Lower lobe of right lung (tissue), 2 donors: ENCODE results near the gene HECW1. TPM values are rescaled to one million over a fixed set of nuclear protein-coding genes. Genes with fewer than 3 reads are reported as not detected.

Source experiments
- ATAC-seq, 2 donors: fragments of 200-7000 bp; cut with Tn5 transposase; one replicate each; pipeline ENCODE4 v1.9.1; 2020 to 2022; ENCODE audit warnings: mild to moderate bottlenecking in 2 of 2, moderate library complexity in 2 of 2
- DNase-seq: peaks from one replicate; pipeline ENCODE4 v3.0.0-alpha.2; 2020
- H3K27ac ChIP-seq: fragments of 200-600 bp; one replicate; pipeline ENCODE4 v1.8.0; 2022
- H3K27me3 ChIP-seq: fragments of 200-600 bp; one replicate; pipeline ENCODE4 v1.8.0; 2022; ENCODE audit warnings: low read depth
- H3K36me3 ChIP-seq: fragments of 200-600 bp; one replicate; pipeline ENCODE4 v1.8.0; 2022; ENCODE audit warnings: mild to moderate bottlenecking
- H3K4me1 ChIP-seq: fragments of 200-600 bp; one replicate; pipeline ENCODE4 v1.8.0; 2022
- H3K4me3 ChIP-seq: fragments of 200-600 bp; one replicate; pipeline ENCODE4 v1.8.0; 2022; ENCODE audit warnings: mild to moderate bottlenecking
- H3K9me3 ChIP-seq: fragments of 200-600 bp; one replicate; pipeline ENCODE4 v1.8.0; 2022
- intact Hi-C: fragments of 100-400 bp; cut with DNase I; formaldehyde crosslinking; loops from one replicate; pipeline ENCODE4 v1.11.0; 2022
- total RNA-seq: library from RNA; stranded (reverse); fragmentation: NEBNext Ultra II Directional; extraction: Animal tissue kit (Norgen Biotek cat#: 25700); gene quantifications from one replicate; pipeline ENCODE4 v1.2.1, GENCODE V29; 2021
- TF ChIP-seq, protein P1 (sequence below): fragments of 200-600 bp; IDR thresholded peaks from one replicate; pipeline ENCODE4 v1.8.0; 2022; ENCODE audit warnings: antibody characterized with exemption, mild to moderate bottlenecking
- donor health status: DM: no; HTN: yes; CAD: no; lungs with severe emphysema.

HECW1 gene
- total RNA-seq, 1 donor from 2014 or later: 0.06 TPM

DNA sequence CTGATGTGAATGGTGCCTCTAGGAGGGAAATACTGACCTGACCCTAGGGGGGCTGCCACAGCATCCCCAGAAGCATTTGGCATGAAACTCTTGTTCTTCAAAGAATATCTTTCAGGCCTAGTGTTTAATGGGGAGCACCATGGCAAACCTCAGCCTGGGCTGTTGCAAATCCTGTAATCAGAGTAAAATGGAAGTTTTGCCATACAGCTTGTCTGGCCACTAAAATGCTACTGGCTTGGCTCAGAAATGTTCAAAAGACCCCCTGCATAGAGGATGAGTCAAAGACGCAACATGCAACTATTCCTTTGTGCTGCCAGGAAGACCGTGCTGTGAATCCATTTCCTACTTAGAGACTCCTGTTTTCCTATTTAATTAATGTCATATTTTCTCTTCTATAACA lies 26.7 kb downstream of the HECW1 start:
- DNase-seq (no peak), ATAC-seq (no peak)
- no peak overlapping the region for H3K27ac ChIP-seq
- no peaks in the 10 kb centered on the region for H3K9me3 ChIP-seq
- no peak overlapping the region for H3K4me3 ChIP-seq
- peaks cover 9% of the 10 kb centered on the region for H3K27me3 ChIP-seq
- intact Hi-C loops: no loop called here
- no peaks in the 10 kb centered on the region for H3K4me1 ChIP-seq
- no peaks in the 10 kb centered on the region for H3K36me3 ChIP-seq
- TF ChIP-seq, protein P1, sequence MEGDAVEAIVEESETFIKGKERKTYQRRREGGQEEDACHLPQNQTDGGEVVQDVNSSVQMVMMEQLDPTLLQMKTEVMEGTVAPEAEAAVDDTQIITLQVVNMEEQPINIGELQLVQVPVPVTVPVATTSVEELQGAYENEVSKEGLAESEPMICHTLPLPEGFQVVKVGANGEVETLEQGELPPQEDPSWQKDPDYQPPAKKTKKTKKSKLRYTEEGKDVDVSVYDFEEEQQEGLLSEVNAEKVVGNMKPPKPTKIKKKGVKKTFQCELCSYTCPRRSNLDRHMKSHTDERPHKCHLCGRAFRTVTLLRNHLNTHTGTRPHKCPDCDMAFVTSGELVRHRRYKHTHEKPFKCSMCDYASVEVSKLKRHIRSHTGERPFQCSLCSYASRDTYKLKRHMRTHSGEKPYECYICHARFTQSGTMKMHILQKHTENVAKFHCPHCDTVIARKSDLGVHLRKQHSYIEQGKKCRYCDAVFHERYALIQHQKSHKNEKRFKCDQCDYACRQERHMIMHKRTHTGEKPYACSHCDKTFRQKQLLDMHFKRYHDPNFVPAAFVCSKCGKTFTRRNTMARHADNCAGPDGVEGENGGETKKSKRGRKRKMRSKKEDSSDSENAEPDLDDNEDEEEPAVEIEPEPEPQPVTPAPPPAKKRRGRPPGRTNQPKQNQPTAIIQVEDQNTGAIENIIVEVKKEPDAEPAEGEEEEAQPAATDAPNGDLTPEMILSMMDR: no peak

DNA sequence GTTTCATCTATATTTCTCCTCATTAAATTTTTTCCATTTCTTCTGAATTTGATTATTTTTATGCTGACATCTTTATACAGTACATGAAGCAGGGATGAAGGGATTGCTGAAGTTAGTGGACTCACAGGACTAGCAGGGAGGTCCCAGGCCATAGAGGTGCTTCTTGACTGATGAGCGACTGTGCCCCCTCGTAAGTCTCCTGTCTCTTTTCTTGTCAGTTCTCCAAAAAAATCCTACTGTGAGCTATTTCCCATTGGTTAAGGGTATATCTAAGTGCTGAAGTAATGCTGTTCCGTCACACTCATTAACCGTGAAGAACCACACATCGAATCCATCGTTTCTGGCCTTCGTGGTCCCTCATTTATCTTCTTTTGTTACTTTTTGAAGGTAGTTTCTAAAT lies 27.7 kb downstream of the HECW1 start:
- Histone ChIP-seq H3K36me3 (no peaks in the 10 kb centered on the region), H3K9me3 (no peaks in the 10 kb centered on the region), H3K27me3 (peaks cover 14% of the 10 kb centered on the region), H3K4me3 (no peak overlapping the region), H3K4me1 (no peaks in the 10 kb centered on the region), H3K27ac (no peak overlapping the region)
- intact Hi-C loops: no loop called here
- DNase-seq (no peak), ATAC-seq (no peak)
- TF ChIP-seq, protein P1: no peak

DNA sequence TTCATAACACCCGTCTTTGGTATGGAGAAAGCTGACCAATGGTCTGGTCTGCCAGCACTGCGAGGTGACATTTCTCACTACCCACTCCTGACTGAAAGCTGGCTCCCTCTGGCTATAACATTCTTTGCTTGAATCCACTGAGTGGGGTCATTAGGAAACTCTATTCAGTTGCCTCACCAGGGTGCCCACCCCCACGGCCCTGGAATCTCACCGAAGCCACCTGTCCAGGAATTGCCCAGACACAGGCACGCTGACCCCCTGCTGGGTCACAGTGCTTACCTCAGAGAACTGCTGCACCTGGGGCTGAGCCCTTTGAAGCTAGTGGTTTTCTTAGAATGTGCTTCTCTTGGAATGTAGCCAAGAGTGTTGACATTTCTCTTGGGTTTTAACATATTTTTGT lies 28.6 kb downstream of the HECW1 start:
- H3K27me3 ChIP-seq: peaks cover 18% of the 10 kb centered on the region
- TF ChIP-seq, protein P1: no peak
- ATAC-seq: no peak

GRCh38 chr7:43142703-43143102 lies 30.3 kb downstream of the HECW1 start:
- ATAC-seq: no peak
- H3K27me3 ChIP-seq: peaks cover 22% of the 10 kb centered on the region
- intact Hi-C loops: no loop called here

More for the DNA sequence above, 28.6 kb downstream of the HECW1 start:
- intact Hi-C loops: no loop called here
- H3K36me3 ChIP-seq: no peaks in the 10 kb centered on the region
- no peaks in the 10 kb centered on the region for H3K9me3 ChIP-seq
- no peak overlapping the region for H3K4me3 ChIP-seq
- no peaks in the 10 kb centered on the region for H3K4me1 ChIP-seq
- H3K27ac ChIP-seq: no peak overlapping the region
- no peak for DNase-seq

GRCh38 chr7:43143918-43144589 lies 31.6 kb downstream of the HECW1 start:
- ATAC-seq: no peak
- intact Hi-C loops: no loop called here

More at GRCh38 chr7:43142703-43143102, 30.3 kb downstream of the HECW1 start:
- TF ChIP-seq, protein P1: no peak
- Histone ChIP-seq H3K9me3 (no peaks in the 10 kb centered on the region), H3K4me1 (no peaks in the 10 kb centered on the region), H3K36me3 (no peaks in the 10 kb centered on the region), H3K27ac (no peak overlapping the region), H3K4me3 (no peak overlapping the region)
- no peak for DNase-seq

More at GRCh38 chr7:43143918-43144589, 31.6 kb downstream of the HECW1 start:
- TF ChIP-seq, protein P1: no peak
- Histone ChIP-seq H3K9me3 (no peaks in the 10 kb centered on the region), H3K4me3 (no peak overlapping the region), H3K27me3 (peaks cover 22% of the 10 kb centered on the region), H3K4me1 (no peaks in the 10 kb centered on the region), H3K27ac (no peak overlapping the region), H3K36me3 (no peaks in the 10 kb centered on the region)
- no peak for DNase-seq
